ENCODE results near the gene OR2C1.

The OR2C1 gene

GRCh38 chr16:3328104-3328503 lies 27.6 kb upstream of the OR2C1 start:
- peaks cover 48% of the 10 kb centered on the region for H3K9me3 Mint-ChIP-seq
- H3K27me3 Mint-ChIP-seq (ENCODE audit: low read depth, poor library complexity), result peaks cover 7% of the 10 kb centered on the region
- TF ChIP-seq, protein P1, sequence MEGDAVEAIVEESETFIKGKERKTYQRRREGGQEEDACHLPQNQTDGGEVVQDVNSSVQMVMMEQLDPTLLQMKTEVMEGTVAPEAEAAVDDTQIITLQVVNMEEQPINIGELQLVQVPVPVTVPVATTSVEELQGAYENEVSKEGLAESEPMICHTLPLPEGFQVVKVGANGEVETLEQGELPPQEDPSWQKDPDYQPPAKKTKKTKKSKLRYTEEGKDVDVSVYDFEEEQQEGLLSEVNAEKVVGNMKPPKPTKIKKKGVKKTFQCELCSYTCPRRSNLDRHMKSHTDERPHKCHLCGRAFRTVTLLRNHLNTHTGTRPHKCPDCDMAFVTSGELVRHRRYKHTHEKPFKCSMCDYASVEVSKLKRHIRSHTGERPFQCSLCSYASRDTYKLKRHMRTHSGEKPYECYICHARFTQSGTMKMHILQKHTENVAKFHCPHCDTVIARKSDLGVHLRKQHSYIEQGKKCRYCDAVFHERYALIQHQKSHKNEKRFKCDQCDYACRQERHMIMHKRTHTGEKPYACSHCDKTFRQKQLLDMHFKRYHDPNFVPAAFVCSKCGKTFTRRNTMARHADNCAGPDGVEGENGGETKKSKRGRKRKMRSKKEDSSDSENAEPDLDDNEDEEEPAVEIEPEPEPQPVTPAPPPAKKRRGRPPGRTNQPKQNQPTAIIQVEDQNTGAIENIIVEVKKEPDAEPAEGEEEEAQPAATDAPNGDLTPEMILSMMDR (IDR thresholded peaks at IDR 0.05), result no peak
- no peak for DNase-seq
- no peak overlapping the region for H3K27ac Mint-ChIP-seq
- H3K4me3 Mint-ChIP-seq, result no peak overlapping the region
- H3K36me3 Mint-ChIP-seq (ENCODE audit: low read depth), result no peaks in the 10 kb centered on the region
- no peaks in the 10 kb centered on the region for H3K4me1 Mint-ChIP-seq

GRCh38 chr16:3328643-3329042 lies 27.0 kb upstream of the OR2C1 start:
- Mint-ChIP-seq H3K27me3 (ENCODE audit: low read depth, poor library complexity) (peaks cover 7% of the 10 kb centered on the region), H3K4me1 (no peaks in the 10 kb centered on the region), H3K36me3 (ENCODE audit: low read depth) (no peaks in the 10 kb centered on the region), H3K9me3 (peaks cover 46% of the 10 kb centered on the region), H3K27ac (no peak overlapping the region), H3K4me3 (no peak overlapping the region)
- TF ChIP-seq, protein P1 (IDR thresholded peaks at IDR 0.05), result no peak
- no peak for DNase-seq

DNA sequence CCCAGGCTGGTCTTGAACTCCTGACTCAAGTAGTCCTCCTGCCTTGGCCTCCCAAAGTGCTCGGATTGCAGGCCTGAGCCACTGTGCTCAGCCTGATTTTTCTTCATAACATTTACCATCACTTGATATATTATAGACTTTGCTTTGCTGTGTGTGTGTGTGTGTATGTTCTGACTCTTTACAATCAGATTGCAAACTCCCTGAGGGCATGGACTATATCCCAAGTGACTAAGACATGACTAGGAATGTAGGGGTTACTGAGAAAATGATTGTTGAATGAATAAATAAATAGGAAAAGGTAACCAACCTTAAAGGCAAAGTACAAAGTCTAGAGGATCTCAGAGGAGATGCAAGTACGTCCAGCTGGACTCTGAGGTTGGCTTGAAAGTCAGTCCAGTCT lies 9.6 kb upstream of the OR2C1 start:
- no peaks in the 10 kb centered on the region for H3K36me3 Mint-ChIP-seq (ENCODE audit: low read depth)

GRCh38 chr16:3347586-3347985 lies 8.1 kb upstream of the OR2C1 start:
- H3K36me3 Mint-ChIP-seq (ENCODE audit: low read depth), result no peaks in the 10 kb centered on the region
- H3K27ac Mint-ChIP-seq, result no peak overlapping the region
- H3K9me3 Mint-ChIP-seq, result peaks cover 55% of the 10 kb centered on the region
- no peaks in the 10 kb centered on the region for H3K4me1 Mint-ChIP-seq
- DNase-seq, result no peak
- TF ChIP-seq, protein P1 (IDR thresholded peaks at IDR 0.05), result no peak
- peaks cover 34% of the 10 kb centered on the region for H3K27me3 Mint-ChIP-seq (ENCODE audit: low read depth, poor library complexity)
- H3K4me3 Mint-ChIP-seq, result no peak overlapping the region

More for the DNA sequence above, 9.6 kb upstream of the OR2C1 start:
- H3K27ac Mint-ChIP-seq, result no peak overlapping the region
- TF ChIP-seq, protein P1 (IDR thresholded peaks at IDR 0.05), result no peak
- H3K9me3 Mint-ChIP-seq, result peaks cover 55% of the 10 kb centered on the region
- peaks cover 28% of the 10 kb centered on the region for H3K27me3 Mint-ChIP-seq (ENCODE audit: low read depth, poor library complexity)
- no peaks in the 10 kb centered on the region for H3K4me1 Mint-ChIP-seq
- no peak for DNase-seq
- no peak overlapping the region for H3K4me3 Mint-ChIP-seq

DNA sequence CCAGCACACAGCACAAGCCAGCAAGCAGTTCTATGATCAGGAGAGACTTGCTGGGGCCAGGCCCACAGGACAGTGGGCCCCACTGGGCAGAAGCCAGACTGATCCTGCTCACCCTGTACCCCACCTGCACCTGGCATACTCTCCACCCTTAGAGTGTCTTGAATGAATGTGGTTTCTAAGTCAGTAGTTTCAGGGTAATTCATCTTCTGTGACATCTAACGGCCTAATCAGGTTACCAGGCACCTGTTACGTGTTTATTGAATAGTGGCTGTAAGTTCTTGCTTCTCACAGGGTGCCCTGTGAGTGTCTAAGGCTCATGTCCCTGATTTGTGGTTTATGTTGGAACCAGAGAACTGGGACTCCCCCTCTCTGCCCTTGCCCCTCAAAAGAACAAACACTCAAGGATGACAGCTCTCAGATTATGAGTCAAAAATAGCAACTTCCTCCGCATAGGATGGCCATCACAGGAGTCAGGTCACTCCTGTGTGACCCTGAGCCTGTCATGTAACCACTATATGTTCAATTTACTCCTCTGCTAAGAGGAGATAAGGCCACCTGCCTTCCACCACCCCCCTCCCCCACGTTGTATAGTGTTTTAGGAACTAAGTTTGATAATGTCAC lies 7.0 kb upstream of the OR2C1 start:
- H3K36me3 Mint-ChIP-seq (ENCODE audit: low read depth), result no peaks in the 10 kb centered on the region
- H3K27me3 Mint-ChIP-seq (ENCODE audit: low read depth, poor library complexity), result peaks cover 33% of the 10 kb centered on the region
- H3K27ac Mint-ChIP-seq, result no peak overlapping the region
- peaks cover 56% of the 10 kb centered on the region for H3K9me3 Mint-ChIP-seq
- H3K4me3 Mint-ChIP-seq, result no peak overlapping the region
- H3K4me1 Mint-ChIP-seq, result no peaks in the 10 kb centered on the region
- TF ChIP-seq, protein P1 (IDR thresholded peaks at IDR 0.05), result no peak
- no peak for DNase-seq

DNA sequence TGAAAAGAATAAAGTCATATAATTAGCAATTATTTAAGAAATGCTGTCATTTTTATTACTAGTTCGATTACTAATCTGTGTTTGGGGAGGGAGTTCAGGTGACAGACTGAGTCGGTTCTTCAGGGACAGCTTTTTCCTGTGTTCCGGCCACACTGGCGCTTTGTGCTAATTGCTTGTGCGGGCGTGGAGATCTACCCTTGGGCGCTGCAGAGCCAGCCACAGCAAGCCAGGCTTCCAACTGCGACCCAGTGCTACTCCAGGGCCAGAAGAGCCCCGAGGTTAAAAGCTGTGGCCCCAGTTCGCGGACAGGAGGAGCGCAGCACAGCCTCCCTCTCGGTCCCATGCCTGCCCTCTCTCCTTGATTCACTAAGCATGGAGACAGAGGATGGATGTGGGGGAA lies 6.5 kb upstream of the OR2C1 start:
- H3K4me1 Mint-ChIP-seq, result no peaks in the 10 kb centered on the region
- no peak overlapping the region for H3K27ac Mint-ChIP-seq
- DNase-seq, result no peak
- peaks cover 28% of the 10 kb centered on the region for H3K27me3 Mint-ChIP-seq (ENCODE audit: low read depth, poor library complexity)
- TF ChIP-seq, protein P1 (IDR thresholded peaks at IDR 0.05), result no peak
- no peaks in the 10 kb centered on the region for H3K36me3 Mint-ChIP-seq (ENCODE audit: low read depth)
- H3K9me3 Mint-ChIP-seq, result peaks cover 57% of the 10 kb centered on the region
- no peak overlapping the region for H3K4me3 Mint-ChIP-seq
